Measurements from ENCODE around the gene CPN1.

Gene CPN1

GRCh38 chr10:99995269-99995668, 86.4 kb downstream of the CPN1 start:
- Histone ChIP-seq H3K4me3 (ENCODE audit: low read length) (no peak overlapping the region), H3K9me3 (ENCODE audit: low read length) (no peaks in the 10 kb centered on the region), H3K27me3 (ENCODE audit: insufficient read depth, low read length) (no peaks in the 10 kb centered on the region), H3K4me1 (ENCODE audit: insufficient read depth, low read length) (peaks cover 14% of the 10 kb centered on the region), H2AFZ (ENCODE audit: low read depth, low read length) (no peak overlapping the region), H3K36me3 (ENCODE audit: insufficient read depth, low read length) (no peaks in the 10 kb centered on the region)

- Histone ChIP-seq H3K36me3 (ENCODE audit: insufficient read depth, low read length) (no peaks in the 10 kb centered on the region), H3K27me3 (ENCODE audit: insufficient read depth, low read length) (no peaks in the 10 kb centered on the region), H3K9me3 (ENCODE audit: low read length) (no peaks in the 10 kb centered on the region), H2AFZ (ENCODE audit: low read depth, low read length) (no peak overlapping the region), H3K4me3 (ENCODE audit: low read length) (no peak overlapping the region), H3K4me1 (ENCODE audit: insufficient read depth, low read length) (peaks cover 14% of the 10 kb centered on the region)
These were observed 86.9 kb downstream of the CPN1 start for GRCh38 chr10:99994801-99995200.

GRCh38 chr10:99993701-99994689, 87.7 kb downstream of the CPN1 start:
- no peaks in the 10 kb centered on the region for H3K36me3 ChIP-seq (ENCODE audit: insufficient read depth, low read length)
- no peaks in the 10 kb centered on the region for H3K9me3 ChIP-seq (ENCODE audit: low read length)
- no peak overlapping the region for H3K4me3 ChIP-seq (ENCODE audit: low read length)
- H3K27me3 ChIP-seq (ENCODE audit: insufficient read depth, low read length), result no peaks in the 10 kb centered on the region
- H3K4me1 ChIP-seq (ENCODE audit: insufficient read depth, low read length), result peaks cover 14% of the 10 kb centered on the region
- H2AFZ ChIP-seq (ENCODE audit: low read depth, low read length), result no peak overlapping the region
